Measurements from ENCODE around the gene PPP4R3B. TPM values are rescaled to one million over a fixed set of nuclear protein-coding genes. Genes with fewer than 3 reads are reported as not detected.
"Not testable (repeated sequence)": the region's sequence is repeated elsewhere in the genome, so short reads cannot be mapped to it uniquely, and the experiment has no call there.

PPP4R3B gene
- polyA plus RNA-seq, 1 donor: 82.0 TPM

- H3K4me1 ChIP-seq (ENCODE audit: control insufficient read depth, insufficient read depth, low read length): no peaks in the 10 kb centered on the region
- DNase-seq: no peak
- H3K36me3 ChIP-seq (ENCODE audit: control insufficient read depth, insufficient read depth, low read length): peaks cover 46% of the 10 kb centered on the region
- H3K4me3 ChIP-seq (ENCODE audit: low read length): no peak overlapping the region
- 93% methylated on average over 2 of the region's 11 CpGs for WGBS (ENCODE audit: insufficient coverage, low lambda C conversion rate)
- no peak overlapping the region for H3K27ac ChIP-seq (ENCODE audit: low read length)
- no peaks in the 10 kb centered on the region for H3K27me3 ChIP-seq (ENCODE audit: control insufficient read depth, insufficient read depth, low read length)
- no peaks in the 10 kb centered on the region for H3K9me3 ChIP-seq (ENCODE audit: control insufficient read depth, low read depth, low read length)
Measured at GRCh38 chr2:55598056-55598795, 19.2 kb downstream of the PPP4R3B start.

- WGBS (ENCODE audit: insufficient coverage, low lambda C conversion rate): 100% methylated on average over 4 of the region's 6 CpGs
- H3K4me1 ChIP-seq (ENCODE audit: control insufficient read depth, insufficient read depth, low read length); DNase-seq; H3K27ac ChIP-seq (ENCODE audit: low read length); H3K9me3 ChIP-seq (ENCODE audit: control insufficient read depth, low read depth, low read length); H3K27me3 ChIP-seq (ENCODE audit: control insufficient read depth, insufficient read depth, low read length); H3K4me3 ChIP-seq (ENCODE audit: low read length): not testable (repeated sequence)
- H3K36me3 ChIP-seq (ENCODE audit: control insufficient read depth, insufficient read depth, low read length): peaks cover 36% of the 10 kb centered on the region
Measured at GRCh38 chr2:55596795-55597194, 20.6 kb downstream of the PPP4R3B start.

GRCh38 chr2:55595536-55595935, 21.9 kb downstream of the PPP4R3B start:
- no peak overlapping the region for H3K4me3 ChIP-seq (ENCODE audit: low read length)
- no peaks in the 10 kb centered on the region for H3K4me1 ChIP-seq (ENCODE audit: control insufficient read depth, insufficient read depth, low read length)
- H3K9me3 ChIP-seq (ENCODE audit: control insufficient read depth, low read depth, low read length): no peaks in the 10 kb centered on the region
- no peak for DNase-seq
- peaks cover 39% of the 10 kb centered on the region for H3K36me3 ChIP-seq (ENCODE audit: control insufficient read depth, insufficient read depth, low read length)
- H3K27me3 ChIP-seq (ENCODE audit: control insufficient read depth, insufficient read depth, low read length): no peaks in the 10 kb centered on the region
- H3K27ac ChIP-seq (ENCODE audit: low read length): no peak overlapping the region

- WGBS (ENCODE audit: insufficient coverage, low lambda C conversion rate): 40% methylated on average over 1 of the region's 1 CpG
- Histone ChIP-seq H3K4me3 (ENCODE audit: low read length) (no peak overlapping the region), H3K36me3 (ENCODE audit: control insufficient read depth, insufficient read depth, low read length) (peaks cover 23% of the 10 kb centered on the region), H3K4me1 (ENCODE audit: control insufficient read depth, insufficient read depth, low read length) (no peaks in the 10 kb centered on the region), H3K27me3 (ENCODE audit: control insufficient read depth, insufficient read depth, low read length) (no peaks in the 10 kb centered on the region), H3K27ac (ENCODE audit: low read length) (no peak overlapping the region), H3K9me3 (ENCODE audit: control insufficient read depth, low read depth, low read length) (no peaks in the 10 kb centered on the region)
- no peak for DNase-seq
Measured at GRCh38 chr2:55592130-55592529, 25.3 kb downstream of the PPP4R3B start.

GRCh38 chr2:55590810-55591440, 26.5 kb downstream of the PPP4R3B start:
- Histone ChIP-seq H3K36me3 (ENCODE audit: control insufficient read depth, insufficient read depth, low read length) (peaks cover 21% of the 10 kb centered on the region), H3K27me3 (ENCODE audit: control insufficient read depth, insufficient read depth, low read length) (no peaks in the 10 kb centered on the region), H3K27ac (ENCODE audit: low read length) (no peak overlapping the region), H3K4me3 (ENCODE audit: low read length) (no peak overlapping the region), H3K9me3 (ENCODE audit: control insufficient read depth, low read depth, low read length) (no peaks in the 10 kb centered on the region), H3K4me1 (ENCODE audit: control insufficient read depth, insufficient read depth, low read length) (no peaks in the 10 kb centered on the region)
- no peak for DNase-seq
- WGBS (ENCODE audit: insufficient coverage, low lambda C conversion rate): 75% methylated on average over 1 of the region's 7 CpGs

GRCh38 chr2:55585451-55586080, 31.9 kb downstream of the PPP4R3B start:
- no peak overlapping the region for H3K27ac ChIP-seq (ENCODE audit: low read length)
- no peak overlapping the region for H3K4me3 ChIP-seq (ENCODE audit: low read length)
- H3K9me3 ChIP-seq (ENCODE audit: control insufficient read depth, low read depth, low read length): no peaks in the 10 kb centered on the region
- no peaks in the 10 kb centered on the region for H3K4me1 ChIP-seq (ENCODE audit: control insufficient read depth, insufficient read depth, low read length)
- 86% methylated on average over 1 of the region's 2 CpGs for WGBS (ENCODE audit: insufficient coverage, low lambda C conversion rate)
- H3K36me3 ChIP-seq (ENCODE audit: control insufficient read depth, insufficient read depth, low read length): peaks cover 24% of the 10 kb centered on the region
- no peaks in the 10 kb centered on the region for H3K27me3 ChIP-seq (ENCODE audit: control insufficient read depth, insufficient read depth, low read length)
- no peak for DNase-seq

GRCh38 chr2:55581874-55582547, 35.4 kb downstream of the PPP4R3B start:
- H3K27me3 ChIP-seq (ENCODE audit: control insufficient read depth, insufficient read depth, low read length): no peaks in the 10 kb centered on the region
- peaks cover 31% of the 10 kb centered on the region for H3K36me3 ChIP-seq (ENCODE audit: control insufficient read depth, insufficient read depth, low read length)
- 89% methylated on average over 3 of the region's 4 CpGs for WGBS (ENCODE audit: insufficient coverage, low lambda C conversion rate)
- H3K4me1 ChIP-seq (ENCODE audit: control insufficient read depth, insufficient read depth, low read length): no peaks in the 10 kb centered on the region
- H3K27ac ChIP-seq (ENCODE audit: low read length): no peak overlapping the region
- DNase-seq: no peak
- H3K9me3 ChIP-seq (ENCODE audit: control insufficient read depth, low read depth, low read length): no peaks in the 10 kb centered on the region
- no peak overlapping the region for H3K4me3 ChIP-seq (ENCODE audit: low read length)

GRCh38 chr2:55581435-55581834, 36.0 kb downstream of the PPP4R3B start:
- H3K27me3 ChIP-seq (ENCODE audit: control insufficient read depth, insufficient read depth, low read length): no peaks in the 10 kb centered on the region
- H3K27ac ChIP-seq (ENCODE audit: low read length): no peak overlapping the region
- 100% methylated on average over 2 of the region's 3 CpGs for WGBS (ENCODE audit: insufficient coverage, low lambda C conversion rate)
- peaks cover 32% of the 10 kb centered on the region for H3K36me3 ChIP-seq (ENCODE audit: control insufficient read depth, insufficient read depth, low read length)
- no peaks in the 10 kb centered on the region for H3K4me1 ChIP-seq (ENCODE audit: control insufficient read depth, insufficient read depth, low read length)
- no peak overlapping the region for H3K4me3 ChIP-seq (ENCODE audit: low read length)
- no peak for DNase-seq
- H3K9me3 ChIP-seq (ENCODE audit: control insufficient read depth, low read depth, low read length): no peaks in the 10 kb centered on the region

GRCh38 chr2:55569002-55569401, 48.4 kb downstream of the PPP4R3B start:
- H3K9me3 ChIP-seq (ENCODE audit: control insufficient read depth, low read depth, low read length); H3K27me3 ChIP-seq (ENCODE audit: control insufficient read depth, insufficient read depth, low read length); H3K4me3 ChIP-seq (ENCODE audit: low read length); H3K4me1 ChIP-seq (ENCODE audit: control insufficient read depth, insufficient read depth, low read length); H3K27ac ChIP-seq (ENCODE audit: low read length); DNase-seq: not testable (repeated sequence)
- peaks cover 33% of the 10 kb centered on the region for H3K36me3 ChIP-seq (ENCODE audit: control insufficient read depth, insufficient read depth, low read length)
- WGBS (ENCODE audit: insufficient coverage, low lambda C conversion rate): no CpG with 5 or more reads among the region's 8 CpGs

- peaks cover 43% of the 10 kb centered on the region for H3K36me3 ChIP-seq (ENCODE audit: control insufficient read depth, insufficient read depth, low read length)
- no peak overlapping the region for H3K4me3 ChIP-seq (ENCODE audit: low read length)
- WGBS (ENCODE audit: insufficient coverage, low lambda C conversion rate): 100% methylated on average over 1 of the region's 4 CpGs
- H3K4me1 ChIP-seq (ENCODE audit: control insufficient read depth, insufficient read depth, low read length): no peaks in the 10 kb centered on the region
- DNase-seq: no peak
- no peak overlapping the region for H3K27ac ChIP-seq (ENCODE audit: low read length)
- no peaks in the 10 kb centered on the region for H3K27me3 ChIP-seq (ENCODE audit: control insufficient read depth, insufficient read depth, low read length)
- H3K9me3 ChIP-seq (ENCODE audit: control insufficient read depth, low read depth, low read length): no peaks in the 10 kb centered on the region
Measured at GRCh38 chr2:55567298-55567697, 50.1 kb downstream of the PPP4R3B start.

Measured in large intestine (tissue), 3 donors.